Hepatocyte (in vitro differentiated cells): ENCODE measurements around the gene ATP9A.

ENCODE experiments used
- EZH2phosphoT487 ChIP-seq: fragments of 200-600 bp; sonication (generic); IDR thresholded peaks from one replicate; pipeline ENCODE4 v1.6.1; 2018; ENCODE audit warnings: antibody characterized with exemption, mild to moderate bottlenecking, low read depth, moderate library complexity; ENCODE audit not compliant: unreplicated experiment, severe bottlenecking
- TF ChIP-seq, protein P1 (sequence below): fragments of 200-600 bp; sonication (generic); IDR thresholded peaks from 2 replicates; pipeline ENCODE4 v1.5.1; 2016; ENCODE audit warnings: antibody characterized with exemption, mild to moderate bottlenecking; ENCODE audit not compliant: poor library complexity

DNA sequence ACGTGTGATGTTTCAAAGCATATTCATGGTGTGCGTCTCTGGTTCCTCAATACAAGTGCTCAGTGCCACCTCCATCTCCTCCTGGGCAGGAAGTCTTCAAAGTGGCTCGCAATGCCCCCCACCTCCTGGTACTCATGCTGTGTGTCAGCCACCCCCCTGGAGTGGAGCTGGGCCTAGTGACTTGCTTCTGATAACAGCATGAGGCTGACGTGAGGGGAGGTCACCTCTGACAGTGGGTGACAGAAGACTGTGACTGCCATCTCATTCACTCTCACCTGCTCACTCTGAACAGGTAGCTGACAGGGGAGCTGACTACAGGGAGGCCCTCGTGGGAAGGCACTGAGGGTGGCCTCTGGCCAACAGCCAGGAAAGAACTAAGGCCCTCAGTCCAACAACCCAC lies 133.3 kb downstream of the ATP9A start:
- TF ChIP-seq, protein P1, sequence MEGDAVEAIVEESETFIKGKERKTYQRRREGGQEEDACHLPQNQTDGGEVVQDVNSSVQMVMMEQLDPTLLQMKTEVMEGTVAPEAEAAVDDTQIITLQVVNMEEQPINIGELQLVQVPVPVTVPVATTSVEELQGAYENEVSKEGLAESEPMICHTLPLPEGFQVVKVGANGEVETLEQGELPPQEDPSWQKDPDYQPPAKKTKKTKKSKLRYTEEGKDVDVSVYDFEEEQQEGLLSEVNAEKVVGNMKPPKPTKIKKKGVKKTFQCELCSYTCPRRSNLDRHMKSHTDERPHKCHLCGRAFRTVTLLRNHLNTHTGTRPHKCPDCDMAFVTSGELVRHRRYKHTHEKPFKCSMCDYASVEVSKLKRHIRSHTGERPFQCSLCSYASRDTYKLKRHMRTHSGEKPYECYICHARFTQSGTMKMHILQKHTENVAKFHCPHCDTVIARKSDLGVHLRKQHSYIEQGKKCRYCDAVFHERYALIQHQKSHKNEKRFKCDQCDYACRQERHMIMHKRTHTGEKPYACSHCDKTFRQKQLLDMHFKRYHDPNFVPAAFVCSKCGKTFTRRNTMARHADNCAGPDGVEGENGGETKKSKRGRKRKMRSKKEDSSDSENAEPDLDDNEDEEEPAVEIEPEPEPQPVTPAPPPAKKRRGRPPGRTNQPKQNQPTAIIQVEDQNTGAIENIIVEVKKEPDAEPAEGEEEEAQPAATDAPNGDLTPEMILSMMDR: no peak
- TF ChIP-seq EZH2phosphoT487: no peak
